C4-2B (cell line): ENCODE results near the gene PASK.

Experiments used
- H3K27ac ChIP-seq: fragments of 450-650 bp; 2 replicates; pipeline ENCODE4 v1.5.1; 2017
- CTCF ChIP-seq: fragments of 450-650 bp; conservative IDR thresholded peaks from 2 replicates; pipeline ENCODE4 v1.5.1; 2017; ENCODE audit warnings: mild to moderate bottlenecking
- ZFX ChIP-seq: fragments of 450-650 bp; IDR thresholded peaks from 2 replicates; pipeline ENCODE4 v1.6.1; 2017

Gene PASK

GRCh38 chr2:241066893-241067341, 82.4 kb downstream of the PASK start:
- H3K27ac ChIP-seq: no peak overlapping the region
- TF ChIP-seq ZFX (no peak), CTCF (no peak)

DNA sequence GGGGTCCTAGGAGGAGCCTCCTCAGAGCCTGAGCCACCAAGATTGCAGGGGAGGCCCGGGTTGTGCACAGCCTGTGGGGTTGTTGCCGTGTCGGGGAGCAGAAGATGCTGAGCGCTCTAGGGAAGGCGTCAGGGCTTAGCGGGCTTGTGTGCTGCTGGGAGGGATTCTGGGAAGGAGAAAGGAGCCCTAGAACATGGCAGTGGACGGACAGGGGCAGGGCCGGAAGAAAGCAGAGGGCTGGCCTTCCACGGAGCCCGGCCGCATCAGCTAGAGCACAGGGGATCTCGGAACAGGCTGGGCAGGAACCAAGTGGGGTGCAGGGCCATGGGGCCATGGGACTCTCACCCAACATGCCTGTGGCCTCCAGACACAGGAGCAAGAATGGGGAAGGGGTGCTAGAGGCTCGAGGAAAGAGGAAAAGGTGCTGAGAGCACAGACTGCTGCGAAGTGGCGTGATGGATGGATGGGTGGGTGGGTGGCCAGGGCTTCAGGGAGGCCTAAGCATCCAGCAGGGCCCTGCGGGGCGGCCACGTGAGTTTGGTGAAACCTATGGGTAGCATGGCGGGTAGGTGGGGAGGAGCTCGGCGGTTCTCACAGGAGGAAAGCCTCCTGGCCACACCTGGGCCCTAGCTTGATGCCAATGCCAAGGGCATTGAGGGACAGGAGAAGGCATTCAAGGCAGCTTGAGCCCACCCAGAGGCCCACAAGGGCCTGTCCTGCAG, 82.9 kb downstream of the PASK start:
- no peak for TF ChIP-seq CTCF
- no peak for TF ChIP-seq ZFX

DNA sequence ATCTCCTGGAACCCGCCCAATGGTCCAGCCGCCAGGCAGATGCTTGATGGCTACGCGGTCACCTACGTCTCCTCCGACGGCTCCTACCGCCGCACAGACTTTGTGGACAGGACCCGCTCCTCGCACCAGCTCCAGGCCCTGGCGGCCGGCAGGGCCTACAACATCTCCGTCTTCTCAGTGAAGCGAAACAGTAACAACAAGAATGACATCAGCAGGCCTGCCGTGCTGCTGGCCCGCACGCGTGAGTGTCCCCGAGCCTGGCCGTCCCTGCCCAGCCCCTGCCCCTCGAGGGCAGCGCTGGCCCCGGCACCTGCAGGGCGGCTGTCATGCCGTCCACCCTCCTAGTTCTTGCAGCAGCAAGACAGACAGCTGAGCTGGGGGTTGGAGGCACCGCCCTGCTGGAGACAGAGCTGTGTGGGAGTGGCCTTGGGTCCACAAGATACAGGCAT, 83.9 kb downstream of the PASK start:
- no peak overlapping the region for H3K27ac ChIP-seq
- no peak for TF ChIP-seq CTCF
- TF ChIP-seq ZFX: no peak

More for the DNA sequence above, 82.9 kb downstream of the PASK start:
- H3K27ac ChIP-seq: no peak overlapping the region

GRCh38 chr2:241064802-241065354, 84.4 kb downstream of the PASK start:
- H3K27ac ChIP-seq: peak overlapping the region; percentile 59; the same call in 1 of the 2 replicates

DNA sequence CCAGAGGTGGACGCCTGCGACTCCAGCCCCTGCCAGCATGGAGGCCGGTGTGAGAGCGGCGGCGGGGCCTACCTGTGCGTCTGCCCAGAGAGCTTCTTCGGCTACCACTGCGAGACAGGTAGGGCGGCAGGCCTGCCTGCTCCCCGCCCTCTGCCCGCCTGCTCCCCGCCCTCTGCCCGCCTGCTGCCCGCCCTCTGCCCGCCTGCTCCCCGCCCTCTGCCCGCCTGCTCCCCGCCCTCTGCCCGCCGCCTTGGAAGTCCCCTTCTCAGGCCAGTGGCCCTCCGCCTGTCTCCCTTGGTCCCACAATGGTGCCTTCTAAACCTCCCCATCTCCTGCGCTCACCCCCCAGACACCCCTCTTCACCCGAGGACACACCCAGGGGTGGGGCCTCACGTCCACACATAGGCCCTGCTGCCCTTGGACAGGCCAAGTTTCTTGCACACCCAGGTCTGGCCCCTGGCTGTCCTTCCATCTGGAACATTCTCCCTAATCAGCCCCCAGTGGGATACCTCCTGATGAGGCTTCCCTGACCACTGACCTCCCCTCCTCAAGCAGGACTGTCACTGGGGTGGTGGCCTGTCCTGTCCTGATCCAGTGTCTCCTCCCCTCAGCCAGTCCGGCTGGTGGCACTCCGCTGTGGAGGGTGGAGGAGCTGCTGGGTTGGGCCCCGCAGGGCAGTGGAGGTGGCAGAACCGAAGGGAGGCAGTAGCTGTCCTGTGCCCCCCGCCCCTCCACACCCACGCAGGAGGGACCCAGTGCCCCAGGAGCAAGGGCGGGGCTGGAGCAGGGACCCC, 85.1 kb downstream of the PASK start:
- TF ChIP-seq ZFX: no peak
- TF ChIP-seq CTCF: no peak
- peak overlapping the region; percentile 59 for H3K27ac ChIP-seq

More at GRCh38 chr2:241064802-241065354, 84.4 kb downstream of the PASK start:
- TF ChIP-seq CTCF: no peak
- TF ChIP-seq ZFX: no peak

GRCh38 chr2:241063587-241063986, 85.7 kb downstream of the PASK start:
- no peak for TF ChIP-seq CTCF
- TF ChIP-seq ZFX: no peak
- peak overlapping the region; percentile 59 for H3K27ac ChIP-seq
